IMR-90 (cell line): ENCODE data around the gene KNTC1. TPM values are rescaled to one million over a fixed set of nuclear protein-coding genes. Genes with fewer than 3 reads are reported as not detected.

ENCODE experiments used
- ATAC-seq: fragments of 200-7000 bp; cut with Tn5 transposase; 2 replicates; pipeline ENCODE4 v1.9.1; 2020; ENCODE audit warnings: low read depth, mild to moderate bottlenecking, moderate library complexity
- BruUV-seq: library from RNA; stranded (reverse); fragments of 400-500 nt; replicated peaks from 2 replicates; lab custom pipeline; 2021; lab: Mats Ljungman, UMichigan
- CTCF ChIA-PET: fragments of 300-600 bp; formaldehyde crosslinking; extraction: SDS; loops from one replicate; lab custom pipeline; 2021; ENCODE audit warnings: antibody characterized with exemption; lab: Yijun Ruan, JAX
- POLR2A ChIA-PET: fragments of 300-600 bp; sonication (Branson Sonifier 250); formaldehyde crosslinking; loops from one replicate; lab custom pipeline; 2022; ENCODE audit warnings: antibody characterized with exemption; ENCODE audit not compliant: unreplicated experiment; lab: Charles Lee
- DNase-seq: peaks from one replicate; pipeline ENCODE4 v3.0.0; 2013
- H2AFZ ChIP-seq: replicated peaks from 2 replicates; pipeline ENCODE3; 2013; ENCODE audit warnings: low read length, mild to moderate bottlenecking; ENCODE audit not compliant: poor library complexity
- H2AK5ac ChIP-seq: 2 replicates; pipeline ENCODE4 v1.6.1; 2013; ENCODE audit warnings: low read depth, low read length, inconsistent platforms
- H2AK9ac ChIP-seq: replicated peaks from 2 replicates; pipeline ENCODE3; 2013; ENCODE audit warnings: mild to moderate bottlenecking, low read depth, low read length, moderate library complexity; ENCODE audit not compliant: poor library complexity
- H2BK120ac ChIP-seq: 2 replicates; pipeline ENCODE4 v1.6.1; 2013; ENCODE audit warnings: low read depth, low read length, inconsistent platforms
- H2BK15ac ChIP-seq: 3 replicates; pipeline ENCODE4 v1.6.1; 2013; ENCODE audit warnings: low read depth, low read length, inconsistent platforms
- H2BK20ac ChIP-seq: 2 replicates; pipeline ENCODE4 v1.6.1; 2013; ENCODE audit warnings: low read depth, mild to moderate bottlenecking, inconsistent platforms, low read length, moderate library complexity
- H2BK5ac ChIP-seq: 2 replicates; pipeline ENCODE4 v1.6.1; 2013; ENCODE audit warnings: mild to moderate bottlenecking, low read depth, low read length, inconsistent platforms; ENCODE audit not compliant: poor library complexity, severe bottlenecking
- H3K14ac ChIP-seq: replicated peaks from 2 replicates; pipeline ENCODE4 v1.6.1; 2013; ENCODE audit warnings: low read depth, low read length, inconsistent platforms
- H3K18ac ChIP-seq: 2 replicates; pipeline ENCODE4 v1.6.1; 2013; ENCODE audit warnings: low read depth, low read length, control low read depth
- H3K23ac ChIP-seq: 2 replicates; pipeline ENCODE4 v1.6.1; 2013; ENCODE audit warnings: low read depth, low read length, inconsistent platforms
- H3K27ac ChIP-seq: 2 replicates; pipeline ENCODE4 v1.5.1; 2013; ENCODE audit warnings: mild to moderate bottlenecking, control low read depth, low read length; ENCODE audit not compliant: insufficient read depth
- H3K27me3 ChIP-seq: 2 replicates; pipeline ENCODE4 v1.6.1; 2013; ENCODE audit warnings: low read length; ENCODE audit not compliant: control insufficient read depth, insufficient read depth
- H3K36me3 ChIP-seq: 2 replicates; pipeline ENCODE4 v1.6.1; 2013; ENCODE audit warnings: low read length, mixed read lengths; ENCODE audit not compliant: control insufficient read depth, insufficient read depth
- H3K4ac ChIP-seq: 2 replicates; pipeline ENCODE4 v1.6.1; 2013; ENCODE audit warnings: low read depth, low read length, inconsistent platforms
- H3K4me1 ChIP-seq: 2 replicates; pipeline ENCODE4 v1.6.1; 2013; ENCODE audit warnings: low read length, mixed read lengths; ENCODE audit not compliant: control insufficient read depth, insufficient read depth
- H3K4me2 ChIP-seq: 2 replicates; pipeline ENCODE4 v1.6.1; 2013; ENCODE audit warnings: low read depth, mild to moderate bottlenecking, control low read depth, low read length, moderate library complexity
- H3K4me3 ChIP-seq: 2 replicates; pipeline ENCODE4 v1.5.1; 2013; ENCODE audit warnings: low read depth, mild to moderate bottlenecking, control low read depth, low read length, moderate library complexity; ENCODE audit not compliant: insufficient read depth
- H3K56ac ChIP-seq: 2 replicates; pipeline ENCODE4 v1.6.1; 2013; ENCODE audit warnings: low read length, inconsistent platforms; ENCODE audit not compliant: insufficient read depth; ENCODE audit errors: extremely low read depth
- H3K79me1 ChIP-seq, 2 experiments: 2 replicates each; pipeline ENCODE4 v1.6.1; 2013; ENCODE audit warnings: low read length in 2 of 2, inconsistent platforms in 1 of 2, low read depth in 1 of 2
- H3K9ac ChIP-seq: 2 replicates; pipeline ENCODE4 v1.6.1; 2013; ENCODE audit warnings: low read depth, low read length, control low read depth
- H3K9me1 ChIP-seq: 2 replicates; pipeline ENCODE4 v1.6.1; 2013; ENCODE audit warnings: low read length, inconsistent platforms; ENCODE audit not compliant: insufficient read depth
- H3K9me3 ChIP-seq: 2 replicates; pipeline ENCODE4 v1.6.1; 2013; ENCODE audit warnings: low read length; ENCODE audit not compliant: control insufficient read depth, insufficient read depth
- H4K20me1 ChIP-seq: 2 replicates; pipeline ENCODE4 v1.6.1; 2013; ENCODE audit warnings: low read length, inconsistent platforms; ENCODE audit not compliant: insufficient read depth
- H4K5ac ChIP-seq: 2 replicates; pipeline ENCODE4 v1.6.1; 2013; ENCODE audit warnings: mild to moderate bottlenecking, low read depth, low read length, control low read depth
- H4K8ac ChIP-seq, 2 experiments: 2 replicates each; pipeline ENCODE4 v1.6.1; 2013; ENCODE audit warnings: low read depth in 2 of 2, low read length in 2 of 2, control low read depth in 1 of 2, inconsistent platforms in 1 of 2
- H4K91ac ChIP-seq: 2 replicates; pipeline ENCODE4 v1.6.1; 2013; ENCODE audit warnings: low read depth, low read length, inconsistent platforms; ENCODE audit not compliant: insufficient read depth
- BHLHE40 ChIP-seq: fragments of 150-350 bp; IDR thresholded peaks from 2 replicates; pipeline ENCODE4 v1.6.1; 2016; ENCODE audit warnings: mild to moderate bottlenecking, low read depth, low read length
- CHD1 ChIP-seq: IDR thresholded peaks from 2 replicates; pipeline ENCODE4 v1.6.1; 2012; ENCODE audit warnings: low read depth, low read length, improper control_type of control experiment
- FOS ChIP-seq: fragments of 150-350 bp; IDR thresholded peaks from 2 replicates; pipeline ENCODE4 v1.6.1; 2016; ENCODE audit warnings: low read depth, low read length
- MAFK ChIP-seq: IDR thresholded peaks from 2 replicates; pipeline ENCODE4 v1.6.1; 2012; ENCODE audit warnings: low read depth, low read length, improper control_type of control experiment
- MXI1 ChIP-seq: IDR thresholded peaks from 2 replicates; pipeline ENCODE4 v1.6.1; 2012; ENCODE audit warnings: low read depth, mild to moderate bottlenecking, low read length, moderate library complexity, borderline replicate concordance
- POLR2A ChIP-seq: IDR thresholded peaks from 2 replicates; pipeline ENCODE4 v1.6.1; 2012; ENCODE audit warnings: mild to moderate bottlenecking, low read depth, low read length
- RAD21 ChIP-seq: IDR thresholded peaks from 2 replicates; pipeline ENCODE4 v1.6.1; 2012; ENCODE audit warnings: low read length, improper control_type of control experiment
- RCOR1 ChIP-seq: IDR thresholded peaks from 2 replicates; pipeline ENCODE4 v1.6.1; 2012; ENCODE audit warnings: mild to moderate bottlenecking, low read length, improper control_type of control experiment; ENCODE audit not compliant: insufficient replicate concordance
- RFX5 ChIP-seq: IDR thresholded peaks from 2 replicates; pipeline ENCODE4 v1.8.0; 2012; ENCODE audit warnings: low read depth, mild to moderate bottlenecking, low read length, moderate library complexity
- SMC3 ChIP-seq: fragments of 150-350 bp; IDR thresholded peaks from 2 replicates; pipeline ENCODE4 v1.6.1; 2016; ENCODE audit warnings: low read depth, mild to moderate bottlenecking, antibody characterized with exemption, low read length, moderate library complexity
- WGBS, 2 experiments: methylation state at CpG; one replicate each; pipeline versions ENCODE4 v1.1.5 to v1.1.7; 2013; ENCODE audit warnings: missing lambda C conversion rate in 2 of 2; ENCODE audit not compliant: insufficient read length in 1 of 2; ENCODE audit errors: extremely low coverage in 2 of 2; 5-methylcytosine and 5-hydroxymethylcytosine counted together
- dilution Hi-C: fragments of 300-500 bp; cut with HindIII; formaldehyde crosslinking; loops from one replicate; pipeline ENCODE4 v1.14.3; 2018; ENCODE audit warnings: low sequenced_read_pairs; ENCODE audit not compliant: unreplicated experiment
- in situ Hi-C: fragments of 300-500 bp; cut with MboI; formaldehyde crosslinking; loops from 3 replicates; pipeline ENCODE4 v1.14.3; 2019; ENCODE audit warnings: low sequenced_read_pairs, inconsistent platforms, mixed read lengths
- intact Hi-C: fragments of 100-400 bp; cut with micrococcal nuclease; formaldehyde crosslinking; loops from 2 replicates; pipeline ENCODE4 v1.10.0; 2022
- polyA plus RNA-seq, 3 experiments: library from polyadenylated mRNA; depleted of rRNA; stranded (reverse); fragments of >200 nt; gene quantifications; 2 replicates each; pipeline ENCODE4 v1.2.3, GENCODE V29; 2012; ENCODE audit warnings: low replicate concordance in 1 of 3
- total RNA-seq: library from RNA; depleted of rRNA; stranded (reverse); fragments of >200 nt; gene quantifications from 2 replicates; pipeline ENCODE4 v1.2.3, GENCODE V29; 2012
- TF ChIP-seq, protein P1 (sequence below): fragments of 150-350 bp; IDR thresholded peaks from 2 replicates; pipeline ENCODE4 v1.6.1; 2016; ENCODE audit warnings: low read depth, mild to moderate bottlenecking, low read length, moderate library complexity, borderline replicate concordance
- TF ChIP-seq, protein P2 (sequence below): conservative IDR thresholded peaks from 2 replicates; pipeline ENCODE4 v1.5.1; 2012; ENCODE audit warnings: mild to moderate bottlenecking, low read depth, low read length, improper control_type of control experiment

Gene KNTC1
- total and polyA plus RNA-seq, 2 of the 4 experiments (the other 2 are of a cell fraction), result 16.6 to 23.7 TPM

DNA sequence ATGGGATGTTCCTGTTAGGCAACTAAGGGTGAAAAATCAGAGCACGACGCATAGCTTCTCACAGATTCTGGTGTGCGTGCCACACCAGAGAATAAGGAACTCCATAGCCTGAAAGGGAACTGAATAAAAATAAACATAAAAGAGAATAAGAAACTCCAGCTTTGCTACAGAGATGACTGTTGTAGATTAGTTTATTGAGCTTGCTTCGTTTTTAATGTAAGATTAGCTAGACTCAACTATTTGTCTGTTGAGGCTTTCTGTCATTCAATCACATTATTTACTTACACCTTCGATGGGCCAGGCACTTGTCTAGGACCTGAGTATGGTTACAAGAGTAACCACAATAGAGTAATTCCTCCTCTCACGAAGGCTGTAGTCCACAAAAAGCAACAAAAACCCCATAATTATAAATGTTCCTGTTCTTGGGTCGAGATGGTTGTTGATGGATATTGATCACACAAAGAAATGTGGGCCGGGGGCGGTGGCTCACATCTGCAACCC lies 25.5 kb upstream of the KNTC1 start (continued):
- TF ChIP-seq FOS (no peak), RAD21 (no peak)
- TF ChIP-seq, protein P1, sequence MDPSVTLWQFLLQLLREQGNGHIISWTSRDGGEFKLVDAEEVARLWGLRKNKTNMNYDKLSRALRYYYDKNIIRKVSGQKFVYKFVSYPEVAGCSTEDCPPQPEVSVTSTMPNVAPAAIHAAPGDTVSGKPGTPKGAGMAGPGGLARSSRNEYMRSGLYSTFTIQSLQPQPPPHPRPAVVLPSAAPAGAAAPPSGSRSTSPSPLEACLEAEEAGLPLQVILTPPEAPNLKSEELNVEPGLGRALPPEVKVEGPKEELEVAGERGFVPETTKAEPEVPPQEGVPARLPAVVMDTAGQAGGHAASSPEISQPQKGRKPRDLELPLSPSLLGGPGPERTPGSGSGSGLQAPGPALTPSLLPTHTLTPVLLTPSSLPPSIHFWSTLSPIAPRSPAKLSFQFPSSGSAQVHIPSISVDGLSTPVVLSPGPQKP, result no peak

DNA sequence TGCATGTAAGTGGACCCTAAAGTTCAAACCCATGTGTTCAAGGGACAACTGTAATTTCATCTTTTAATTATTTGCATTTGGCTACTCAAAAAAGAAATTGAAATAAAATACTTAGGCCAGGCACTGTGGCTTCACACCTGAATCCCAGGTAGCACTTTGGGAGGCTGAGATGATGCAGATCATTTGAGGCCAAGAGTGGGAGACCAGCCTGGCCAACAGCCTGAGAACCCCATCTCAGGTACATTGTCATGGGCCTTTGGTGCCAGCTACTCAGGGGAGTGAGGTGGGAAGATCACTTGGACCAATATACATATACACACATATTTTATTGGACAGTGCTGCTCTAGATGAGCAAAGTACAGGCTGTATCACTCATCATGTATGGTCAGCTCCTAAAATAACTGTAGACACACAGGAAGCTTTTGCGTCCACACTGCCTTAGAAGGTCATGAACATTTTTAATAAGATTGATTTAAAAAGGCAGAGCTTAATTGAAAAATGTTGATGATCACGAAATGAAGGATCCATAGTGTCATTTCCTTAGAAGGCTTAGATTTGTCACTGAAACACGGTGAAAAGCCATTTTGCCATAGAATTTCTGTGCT lies 23.8 kb upstream of the KNTC1 start:
- H2BK20ac ChIP-seq, result no peak overlapping the region
- no peak overlapping the region for H3K4me2 ChIP-seq
- ChIA-PET CTCF (interaction anchor here (0.7 kb wide), 1 partner anchor 167 kb away, joined by 4 read pairs; no protein-coding TSS in a partner anchor), POLR2A (no interaction called here)
- no peak overlapping the region for H3K4ac ChIP-seq
- H2AFZ ChIP-seq, result no peak overlapping the region
- no peak overlapping the region for H2BK120ac ChIP-seq
- dilution Hi-C loops (no loop called here), in situ Hi-C loops (no loop called here), intact Hi-C loops (no loop called here)
- H3K79me1 ChIP-seq, result peaks cover 14 to 31% of the 10 kb centered on the region in 2 experiments
- peaks cover 27% of the 10 kb centered on the region; the same call in 1 of the 2 replicates for H4K20me1 ChIP-seq
- no peak overlapping the region for H2AK5ac ChIP-seq
- no peak overlapping the region for H3K27ac ChIP-seq
- H3K36me3 ChIP-seq, result peaks cover 37% of the 10 kb centered on the region
- no peak overlapping the region for H3K18ac ChIP-seq
- H4K8ac ChIP-seq, result peak overlapping the region in 1 of 2 experiments; percentile 13; a peak in 1 of 4 replicates
- ATAC-seq (no peak), DNase-seq (peak; percentile 5)
- no peak overlapping the region for H3K56ac ChIP-seq
- no peaks in the 10 kb centered on the region for H3K4me1 ChIP-seq
- H3K23ac ChIP-seq, result no peak overlapping the region
- no peak overlapping the region for H2BK15ac ChIP-seq
- 100% methylated on average over 1 of the region's 3 CpGs; no CpG with 5 or more reads in 1 of the 2 experiments for WGBS, 2 experiments
- H4K5ac ChIP-seq, result no peak overlapping the region
- no peak overlapping the region for H3K14ac ChIP-seq
- H3K9ac ChIP-seq, result no peak overlapping the region
- 0 out of 2 replicates have a peak, but pooled peaks cover 2% of the 10 kb centered on the region for H3K9me1 ChIP-seq
- no peak overlapping the region for H4K91ac ChIP-seq
- BruUV-seq, result no TSS peak
- H3K27me3 ChIP-seq, result no peaks in the 10 kb centered on the region
- no peaks in the 10 kb centered on the region for H3K9me3 ChIP-seq
- no peak overlapping the region for H2AK9ac ChIP-seq
- H3K4me3 ChIP-seq, result no peak overlapping the region
- H2BK5ac ChIP-seq, result no peak overlapping the region
- TF ChIP-seq MXI1 (no peak), RCOR1 (no peak), RAD21 (no peak), CHD1 (no peak), FOS (no peak), MAFK (no peak), BHLHE40 (no peak), RFX5 (no peak), SMC3 (no peak), POLR2A (no peak)
- TF ChIP-seq, protein P2, sequence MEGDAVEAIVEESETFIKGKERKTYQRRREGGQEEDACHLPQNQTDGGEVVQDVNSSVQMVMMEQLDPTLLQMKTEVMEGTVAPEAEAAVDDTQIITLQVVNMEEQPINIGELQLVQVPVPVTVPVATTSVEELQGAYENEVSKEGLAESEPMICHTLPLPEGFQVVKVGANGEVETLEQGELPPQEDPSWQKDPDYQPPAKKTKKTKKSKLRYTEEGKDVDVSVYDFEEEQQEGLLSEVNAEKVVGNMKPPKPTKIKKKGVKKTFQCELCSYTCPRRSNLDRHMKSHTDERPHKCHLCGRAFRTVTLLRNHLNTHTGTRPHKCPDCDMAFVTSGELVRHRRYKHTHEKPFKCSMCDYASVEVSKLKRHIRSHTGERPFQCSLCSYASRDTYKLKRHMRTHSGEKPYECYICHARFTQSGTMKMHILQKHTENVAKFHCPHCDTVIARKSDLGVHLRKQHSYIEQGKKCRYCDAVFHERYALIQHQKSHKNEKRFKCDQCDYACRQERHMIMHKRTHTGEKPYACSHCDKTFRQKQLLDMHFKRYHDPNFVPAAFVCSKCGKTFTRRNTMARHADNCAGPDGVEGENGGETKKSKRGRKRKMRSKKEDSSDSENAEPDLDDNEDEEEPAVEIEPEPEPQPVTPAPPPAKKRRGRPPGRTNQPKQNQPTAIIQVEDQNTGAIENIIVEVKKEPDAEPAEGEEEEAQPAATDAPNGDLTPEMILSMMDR, result no peak
- TF ChIP-seq, protein P1, result no peak
